Esophagus muscularis mucosa (tissue), 4 donors: ENCODE data around the gene GPR137B. TPM values are rescaled to one million over a fixed set of nuclear protein-coding genes. Genes with fewer than 3 reads are reported as not detected.
"Not testable (repeated sequence)": the region's sequence is repeated elsewhere in the genome, so short reads cannot be mapped to it uniquely, and the experiment has no call there.

Experiments used
- DNase-seq: peaks from one replicate; pipeline ENCODE4 v3.0.0-alpha.2; 2017; ENCODE audit errors: extremely low spot score
- H3K27ac ChIP-seq, 4 donors: fragments of 200-600 bp; sonication (generic); replicated peaks in 1 of 4; 1 replicate in 3 of 4; 2 replicates in 1 of 4; pipeline ENCODE4 v1.5.1; 2016 to 2019; ENCODE audit warnings: mild to moderate bottlenecking in 1 of 4
- H3K27me3 ChIP-seq, 4 donors: fragments of 200-600 bp; sonication (generic); one replicate each; pipeline versions ENCODE4 v1.5.1 to v1.6.0; 2016 to 2019
- H3K36me3 ChIP-seq, 4 donors: fragments of 200-600 bp; sonication (generic); one replicate each; pipeline ENCODE4 v1.5.1; 2016 to 2019
- H3K4me1 ChIP-seq, 4 donors: fragments of 200-600 bp; sonication (generic); one replicate each; pipeline ENCODE4 v1.5.1; 2016 to 2019
- H3K4me3 ChIP-seq, 4 donors: fragments of 200-600 bp; sonication (generic); 1 replicate in 2 of 4; 2 replicates in 2 of 4; pipeline ENCODE4 v1.5.1; 2016 to 2019; ENCODE audit warnings: mild to moderate bottlenecking in 4 of 4, moderate library complexity in 1 of 4
- H3K9me3 ChIP-seq, 4 donors: fragments of 200-600 bp; sonication (generic); 1 replicate in 3 of 4; 2 replicates in 1 of 4; pipeline ENCODE4 v1.5.1; 2016 to 2019
- CTCF ChIP-seq, 3 experiments: fragments of 200-600 bp in 2 of 3; fragments of 450-650 bp in 1 of 3; sonication (generic) in 2 of 3; IDR thresholded peaks; one replicate each; pipeline ENCODE4 v1.5.1; 2017 to 2019; ENCODE audit warnings: antibody characterized with exemption in 3 of 3, mild to moderate bottlenecking in 2 of 3, moderate library complexity in 1 of 3
- EP300 ChIP-seq: sonication (generic); formaldehyde crosslinking; IDR thresholded peaks from one replicate; pipeline ENCODE4 v1.6.1; 2017; ENCODE audit warnings: antibody characterized with exemption
- POLR2A ChIP-seq: fragments of 450-650 bp; IDR thresholded peaks from one replicate; pipeline ENCODE4 v1.6.1; 2017; ENCODE audit warnings: antibody characterized with exemption, moderate library complexity, mild to moderate bottlenecking, low read depth
- POLR2AphosphoS5 ChIP-seq, 2 donors: sonication (generic); formaldehyde crosslinking; IDR thresholded peaks; one replicate each; pipeline ENCODE4 v1.6.1; 2017; ENCODE audit warnings: antibody characterized with exemption in 2 of 2
- WGBS: methylation state at CpG from one replicate; pipeline ENCODE4 v1.1.5; 2018; 5-methylcytosine and 5-hydroxymethylcytosine counted together
- intact Hi-C: fragments of 100-400 bp; cut with DNase I; formaldehyde crosslinking; loops from one replicate; pipeline ENCODE4 v1.15.1; 2023
- total RNA-seq, 4 donors: library from RNA; depleted of rRNA; stranded (reverse); fragments of >200 nt; gene quantifications; one replicate each; pipeline versions ENCODE4 v1.1.0 to v1.2.1, GENCODE V29; 2016

GPR137B gene
- total RNA-seq, 4 donors from 2014 or later: 14.5 to 21.3 (median 15.7) TPM

GRCh38 chr1:236158719-236159118, 16.4 kb downstream of the GPR137B start:
- H3K27me3 ChIP-seq: no peaks in the 10 kb centered on the region
- no peak overlapping the region for H3K27ac ChIP-seq
- H3K9me3 ChIP-seq: peaks cover 0 to 23% (median 18%) of the 10 kb centered on the region in 4 donors
- peaks cover 0 to 3% (median 0%) of the 10 kb centered on the region in 4 donors for H3K36me3 ChIP-seq
- H3K4me3 ChIP-seq: no peak overlapping the region
- no peak for DNase-seq
- no peak for TF ChIP-seq POLR2A
- no peak for TF ChIP-seq CTCF (IDR thresholded peaks at IDR 0.05)
- no peak for TF ChIP-seq POLR2AphosphoS5 (IDR thresholded peaks at IDR 0.05)
- no peak for TF ChIP-seq EP300
- WGBS: 89% methylated on average over 2 of the region's 2 CpGs
- intact Hi-C loops: no loop called here
- peaks cover 0 to under 1% (median 0%) of the 10 kb centered on the region in 4 donors for H3K4me1 ChIP-seq

- intact Hi-C loops: no loop called here
- Histone ChIP-seq H3K27me3 (no peaks in the 10 kb centered on the region), H3K27ac (no peak overlapping the region), H3K9me3 (peaks cover 0 to 23% (median 18%) of the 10 kb centered on the region in 4 donors), H3K36me3 (peaks cover 0 to 3% (median 0%) of the 10 kb centered on the region in 4 donors), H3K4me3 (no peak overlapping the region), H3K4me1 (peaks cover 0 to 6% (median 0%) of the 10 kb centered on the region in 4 donors)
- TF ChIP-seq POLR2AphosphoS5 (IDR thresholded peaks at IDR 0.05): no peak
- no peak for TF ChIP-seq CTCF (IDR thresholded peaks at IDR 0.05)
- TF ChIP-seq POLR2A: no peak
- no peak for TF ChIP-seq EP300
- WGBS: 81% methylated on average over 19 of the region's 19 CpGs
- DNase-seq: no peak
Observed at GRCh38 chr1:236159704-236160539, 17.6 kb downstream of the GPR137B start.

- TF ChIP-seq POLR2A: no peak
- TF ChIP-seq EP300: no peak
- TF ChIP-seq CTCF (IDR thresholded peaks at IDR 0.05): no peak
- TF ChIP-seq POLR2AphosphoS5 (IDR thresholded peaks at IDR 0.05): no peak
- H3K27ac ChIP-seq: no peak overlapping the region
- peaks cover 0 to 6% (median 0%) of the 10 kb centered on the region in 4 donors for H3K4me1 ChIP-seq
- 91% methylated on average over 10 of the region's 10 CpGs for whole genome bisulfite sequencing
- no peaks in the 10 kb centered on the region for H3K27me3 ChIP-seq
- no peak overlapping the region for H3K4me3 ChIP-seq
- intact Hi-C loops: no loop called here
- peaks cover 0 to 3% (median 0%) of the 10 kb centered on the region in 4 donors for H3K36me3 ChIP-seq
- DNase-seq: no peak
- H3K9me3 ChIP-seq: peaks cover 0 to 23% (median 18%) of the 10 kb centered on the region in 4 donors
Observed at GRCh38 chr1:236160540-236161127, 18.3 kb downstream of the GPR137B start.

- H3K9me3 ChIP-seq: peaks cover 0 to 23% (median 18%) of the 10 kb centered on the region in 4 donors
- H3K36me3 ChIP-seq: peaks cover 0 to 3% (median 0%) of the 10 kb centered on the region in 4 donors
- TF ChIP-seq EP300 (no peak), CTCF (IDR thresholded peaks at IDR 0.05) (no peak), POLR2AphosphoS5 (IDR thresholded peaks at IDR 0.05) (no peak), POLR2A (no peak)
- no peaks in the 10 kb centered on the region for H3K27me3 ChIP-seq
- peaks cover 0 to 6% (median 0%) of the 10 kb centered on the region in 4 donors for H3K4me1 ChIP-seq
- H3K27ac ChIP-seq: no peak overlapping the region
- WGBS: 83% methylated on average over 9 of the region's 9 CpGs
- H3K4me3 ChIP-seq: no peak overlapping the region
- DNase-seq: no peak
- intact Hi-C loops: no loop called here
Observed at GRCh38 chr1:236161230-236161629, 18.9 kb downstream of the GPR137B start.

GRCh38 chr1:236161755-236162154, 19.4 kb downstream of the GPR137B start:
- H3K36me3 ChIP-seq, H3K27ac ChIP-seq, DNase-seq, H3K4me3 ChIP-seq, intact Hi-C loops, H3K4me1 ChIP-seq, H3K27me3 ChIP-seq: not testable (repeated sequence)
- 97% methylated on average over 3 of the region's 3 CpGs for WGBS
- peaks cover 0 to 23% (median 18%) of the 10 kb centered on the region in 4 donors for H3K9me3 ChIP-seq
